ENCODE measurements around the gene PRKCZ.

- TF ChIP-seq POLR2AphosphoS5 (IDR thresholded peaks at IDR 0.05; ENCODE audit: low read depth, low read length), result no peak
- TF ChIP-seq POLR2A (IDR thresholded peaks at IDR 0.05; ENCODE audit: low read depth, low read length), result no peak
- no peak for TF ChIP-seq POU2F2 (IDR thresholded peaks at IDR 0.05; ENCODE audit: low read depth, low read length)
- no peak for TF ChIP-seq SPI1 (IDR thresholded peaks at IDR 0.05; ENCODE audit: low read depth, low read length)
- no peak for TF ChIP-seq PAX5 (IDR thresholded peaks at IDR 0.05; ENCODE audit: insufficient read depth, low read length, severe bottlenecking)
- no peak for TF ChIP-seq TAF1 (IDR thresholded peaks at IDR 0.05; ENCODE audit: low read depth, low read length)
Observed at GRCh38 chr1:2029561-2029960, 20.6 kb upstream of the PRKCZ start.
